Measurements from ENCODE around the gene KDM5B. TPM values are rescaled to one million over a fixed set of nuclear protein-coding genes. Genes with fewer than 3 reads are reported as not detected.
A peak's percentile ranks its signal among the peaks of the same experiment; 100 is the strongest.

The KDM5B gene
- total RNA-seq, 1 donor, result 124 TPM

DNA sequence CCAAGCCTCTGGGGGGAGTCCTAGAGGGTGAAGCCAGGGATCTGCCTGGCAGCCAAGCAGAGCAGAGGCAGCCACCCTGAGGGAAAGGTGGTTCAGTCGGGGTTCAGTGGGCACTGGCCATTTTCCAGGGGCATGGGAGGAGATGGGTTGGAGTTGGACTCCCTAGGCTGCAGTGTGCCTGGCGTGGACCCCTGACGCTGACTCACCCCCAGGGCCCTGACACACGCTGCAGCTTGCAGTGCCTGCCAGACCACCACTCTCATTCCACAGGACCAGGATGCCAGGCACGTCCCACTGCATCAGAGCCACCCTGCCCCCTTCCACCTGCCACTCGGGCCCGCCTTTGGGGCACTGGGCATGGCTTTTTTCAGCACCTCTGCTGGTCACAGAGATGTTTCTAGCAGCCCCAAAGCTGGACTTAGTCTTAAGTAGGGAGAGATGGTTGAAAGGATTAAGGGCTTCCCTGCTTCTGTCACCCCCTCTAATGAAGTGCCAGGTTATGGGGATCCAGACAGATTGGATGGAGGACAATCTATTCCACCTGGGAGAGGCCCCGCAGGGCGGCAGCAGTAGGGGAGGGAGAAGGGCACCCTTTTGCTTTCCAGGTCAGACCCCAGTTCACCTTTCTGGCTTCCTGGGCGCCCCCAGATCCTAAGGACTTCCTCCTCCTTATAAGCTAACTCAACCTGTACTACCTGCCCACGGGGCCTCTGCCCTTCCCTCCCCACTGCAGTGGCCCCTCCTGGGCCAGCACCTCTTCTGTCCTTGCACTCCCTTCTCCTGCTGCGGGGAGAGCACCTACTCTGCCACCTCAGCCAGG, 99.6 kb downstream of the KDM5B start:
- no peak overlapping the region for H2AFZ ChIP-seq (ENCODE audit: low read length)
- no peaks in the 10 kb centered on the region for H3K36me3 ChIP-seq (ENCODE audit: insufficient read depth, low read length)
- H4K20me1 ChIP-seq (ENCODE audit: insufficient read depth, low read length), result no peaks in the 10 kb centered on the region
- no peaks in the 10 kb centered on the region for H3K9me3 ChIP-seq (ENCODE audit: low read depth, low read length)
- H3K27ac ChIP-seq (ENCODE audit: low read depth, low read length), result no peak overlapping the region
- H3K4me1 ChIP-seq (ENCODE audit: insufficient read depth, low read length), result no peaks in the 10 kb centered on the region
- no peaks in the 10 kb centered on the region for H3K79me2 ChIP-seq (ENCODE audit: insufficient read depth, low read length)
- peaks cover 96% of the 10 kb centered on the region for H3K27me3 ChIP-seq (ENCODE audit: insufficient read depth, low read length)
- no peak for DNase-seq (ENCODE audit: insufficient read length, low spot score, missing footprints)
- TF ChIP-seq, protein P1, sequence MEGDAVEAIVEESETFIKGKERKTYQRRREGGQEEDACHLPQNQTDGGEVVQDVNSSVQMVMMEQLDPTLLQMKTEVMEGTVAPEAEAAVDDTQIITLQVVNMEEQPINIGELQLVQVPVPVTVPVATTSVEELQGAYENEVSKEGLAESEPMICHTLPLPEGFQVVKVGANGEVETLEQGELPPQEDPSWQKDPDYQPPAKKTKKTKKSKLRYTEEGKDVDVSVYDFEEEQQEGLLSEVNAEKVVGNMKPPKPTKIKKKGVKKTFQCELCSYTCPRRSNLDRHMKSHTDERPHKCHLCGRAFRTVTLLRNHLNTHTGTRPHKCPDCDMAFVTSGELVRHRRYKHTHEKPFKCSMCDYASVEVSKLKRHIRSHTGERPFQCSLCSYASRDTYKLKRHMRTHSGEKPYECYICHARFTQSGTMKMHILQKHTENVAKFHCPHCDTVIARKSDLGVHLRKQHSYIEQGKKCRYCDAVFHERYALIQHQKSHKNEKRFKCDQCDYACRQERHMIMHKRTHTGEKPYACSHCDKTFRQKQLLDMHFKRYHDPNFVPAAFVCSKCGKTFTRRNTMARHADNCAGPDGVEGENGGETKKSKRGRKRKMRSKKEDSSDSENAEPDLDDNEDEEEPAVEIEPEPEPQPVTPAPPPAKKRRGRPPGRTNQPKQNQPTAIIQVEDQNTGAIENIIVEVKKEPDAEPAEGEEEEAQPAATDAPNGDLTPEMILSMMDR (IDR thresholded peaks at IDR 0.05; ENCODE audit: extremely low read depth, low read depth, low read length), result no peak
- H3K4me2 ChIP-seq (ENCODE audit: insufficient read depth, low read length), result no peak overlapping the region
- no peak overlapping the region for H3K4me3 ChIP-seq (ENCODE audit: insufficient read depth, low read length)

DNA sequence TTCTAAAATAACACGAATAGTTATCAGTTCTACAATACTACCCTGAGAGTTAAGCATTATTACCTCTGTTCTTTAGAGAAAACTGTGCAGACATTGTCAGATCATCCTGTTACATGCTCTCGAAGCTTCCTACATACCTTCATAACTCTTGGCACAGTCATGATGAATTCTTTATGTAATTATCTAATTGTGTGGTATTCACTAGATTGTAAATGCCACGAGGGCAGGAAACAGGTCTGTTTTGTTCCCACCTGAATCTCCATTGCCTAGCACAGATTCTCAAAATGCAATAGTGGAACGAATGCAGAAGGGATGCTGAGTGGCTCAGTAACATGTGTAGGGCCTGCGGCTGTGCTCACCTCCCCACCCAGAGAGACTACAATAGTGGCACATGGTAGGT, 101.4 kb downstream of the KDM5B start:
- Histone ChIP-seq H2AFZ (ENCODE audit: low read length) (no peak overlapping the region), H3K27ac (ENCODE audit: low read depth, low read length) (no peak overlapping the region), H3K36me3 (ENCODE audit: insufficient read depth, low read length) (no peaks in the 10 kb centered on the region), H3K79me2 (ENCODE audit: insufficient read depth, low read length) (no peaks in the 10 kb centered on the region), H3K9me3 (ENCODE audit: low read depth, low read length) (no peaks in the 10 kb centered on the region), H3K4me1 (ENCODE audit: insufficient read depth, low read length) (no peaks in the 10 kb centered on the region), H3K4me3 (ENCODE audit: insufficient read depth, low read length) (no peak overlapping the region), H3K4me2 (ENCODE audit: insufficient read depth, low read length) (no peak overlapping the region), H3K27me3 (ENCODE audit: insufficient read depth, low read length) (peaks cover 94% of the 10 kb centered on the region), H4K20me1 (ENCODE audit: insufficient read depth, low read length) (no peaks in the 10 kb centered on the region)
- TF ChIP-seq, protein P1 (IDR thresholded peaks at IDR 0.05; ENCODE audit: extremely low read depth, low read depth, low read length), result no peak
- DNase-seq (ENCODE audit: insufficient read length, low spot score, missing footprints), result peak; percentile 88

DNA sequence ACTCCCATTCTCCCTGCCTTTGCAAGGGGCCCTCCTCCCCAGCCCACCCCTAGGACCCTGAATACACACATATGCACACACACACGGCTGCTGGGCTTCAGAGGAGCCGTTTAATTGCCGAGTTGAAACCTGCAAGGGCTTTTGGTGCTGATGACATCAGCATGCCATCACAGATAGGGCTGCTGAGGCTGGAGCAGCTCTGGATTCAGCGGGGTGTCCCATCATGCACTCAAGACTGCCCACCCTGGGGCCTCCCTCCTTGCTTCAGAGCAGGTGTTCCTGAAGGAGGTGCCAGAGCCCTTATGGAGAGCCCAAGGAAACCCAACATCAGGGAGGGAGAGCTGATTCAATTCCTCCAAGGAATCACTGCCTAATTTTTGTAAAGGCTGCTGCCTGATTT, 103.6 kb downstream of the KDM5B start:
- Histone ChIP-seq H3K4me1 (ENCODE audit: insufficient read depth, low read length) (no peaks in the 10 kb centered on the region), H3K4me2 (ENCODE audit: insufficient read depth, low read length) (no peak overlapping the region), H3K9me3 (ENCODE audit: low read depth, low read length) (no peaks in the 10 kb centered on the region), H4K20me1 (ENCODE audit: insufficient read depth, low read length) (no peaks in the 10 kb centered on the region), H3K36me3 (ENCODE audit: insufficient read depth, low read length) (no peaks in the 10 kb centered on the region), H3K4me3 (ENCODE audit: insufficient read depth, low read length) (no peak overlapping the region), H3K27ac (ENCODE audit: low read depth, low read length) (no peak overlapping the region), H3K27me3 (ENCODE audit: insufficient read depth, low read length) (peaks cover 79% of the 10 kb centered on the region), H3K79me2 (ENCODE audit: insufficient read depth, low read length) (no peaks in the 10 kb centered on the region), H2AFZ (ENCODE audit: low read length) (no peak overlapping the region)
- DNase-seq (ENCODE audit: insufficient read length, low spot score, missing footprints), result no peak
- TF ChIP-seq, protein P1 (IDR thresholded peaks at IDR 0.05; ENCODE audit: extremely low read depth, low read depth, low read length), result no peak

DNA sequence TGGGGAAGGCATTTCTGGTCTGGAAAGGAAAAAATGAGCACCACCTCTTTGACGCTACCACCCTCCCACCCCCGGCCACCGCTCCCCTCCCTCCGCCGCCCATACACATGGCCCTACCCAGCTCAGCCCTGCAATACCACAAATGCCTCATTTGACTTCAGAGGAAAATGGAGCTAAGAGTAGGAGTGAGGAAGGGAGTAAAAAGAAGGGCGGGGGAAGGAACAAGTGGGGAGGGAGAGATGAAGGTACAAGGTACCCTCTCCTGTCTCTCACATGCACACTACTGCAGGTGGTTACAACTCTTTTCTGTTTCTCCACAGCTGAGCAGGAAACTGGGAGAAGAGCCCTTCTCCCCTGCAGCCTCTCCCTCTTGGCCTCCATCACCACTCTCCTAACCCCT, 105.0 kb downstream of the KDM5B start:
- Histone ChIP-seq H3K36me3 (ENCODE audit: insufficient read depth, low read length) (no peaks in the 10 kb centered on the region), H3K4me2 (ENCODE audit: insufficient read depth, low read length) (no peak overlapping the region), H4K20me1 (ENCODE audit: insufficient read depth, low read length) (no peaks in the 10 kb centered on the region), H3K79me2 (ENCODE audit: insufficient read depth, low read length) (no peaks in the 10 kb centered on the region), H3K27me3 (ENCODE audit: insufficient read depth, low read length) (peaks cover 76% of the 10 kb centered on the region), H3K27ac (ENCODE audit: low read depth, low read length) (no peak overlapping the region), H3K4me3 (ENCODE audit: insufficient read depth, low read length) (no peak overlapping the region), H3K9me3 (ENCODE audit: low read depth, low read length) (no peaks in the 10 kb centered on the region), H2AFZ (ENCODE audit: low read length) (no peak overlapping the region), H3K4me1 (ENCODE audit: insufficient read depth, low read length) (no peaks in the 10 kb centered on the region)
- TF ChIP-seq, protein P1 (IDR thresholded peaks at IDR 0.05; ENCODE audit: extremely low read depth, low read depth, low read length), result no peak
- no peak for DNase-seq (ENCODE audit: insufficient read length, low spot score, missing footprints)
